HepG2 (cell line): ENCODE results near the gene U2AF2. TPM values are rescaled to one million over a fixed set of nuclear protein-coding genes. Genes with fewer than 3 reads are reported as not detected.

Experiments
- CREM ChIP-seq, 2 experiments: sonication (generic) in 1 of 2; formaldehyde crosslinking in 1 of 2; IDR thresholded peaks; 2 replicates each; pipeline versions ENCODE4 v1.4.0 to v1.6.1; 2016 to 2020; ENCODE audit warnings: antibody characterized with exemption in 1 of 2, mild to moderate bottlenecking in 1 of 2, missing genetic modification reagents in 1 of 2
- ETV6 ChIP-seq: sonication (generic); formaldehyde crosslinking; conservative IDR thresholded peaks from 2 replicates; pipeline ENCODE4 v1.4.0; 2020; ENCODE audit warnings: missing genetic modification reagents
- GABPA ChIP-seq, 2 experiments: IDR thresholded peaks; 2 replicates each; pipeline ENCODE4 v1.6.1; 2011 to 2016; ENCODE audit warnings: low read depth in 2 of 2, low read length in 1 of 2, missing biosample characterization in 1 of 2, missing genetic modification characterization in 1 of 2
- KLF11 ChIP-seq: IDR thresholded peaks from 2 replicates; pipeline ENCODE4 v1.6.1; 2016; ENCODE audit warnings: missing compliant biosample characterization
- NKX3-1 ChIP-seq: sonication (generic); formaldehyde crosslinking; IDR thresholded peaks from 2 replicates; pipeline ENCODE4 v1.5.0; 2020; ENCODE audit warnings: missing genetic modification reagents
- SIN3A ChIP-seq: IDR thresholded peaks from 2 replicates; pipeline ENCODE4 v1.6.1; 2011; ENCODE audit warnings: low read depth, mild to moderate bottlenecking, control low read depth, low read length, borderline replicate concordance
- TMF1 ChIP-seq: sonication (generic); formaldehyde crosslinking; IDR thresholded peaks from 2 replicates; pipeline ENCODE4 v1.8.1; 2022; ENCODE audit warnings: low read depth, missing genetic modification reagents
- polyA plus RNA-seq, 8 experiments: library from polyadenylated mRNA; depleted of rRNA in 3 of 8; stranded (reverse) in 7 of 8; unstranded in 1 of 8; fragments of >200 nt; fragmentation: Illumina TruSeq in 4 of 8; extraction: Trizol in 4 of 8; gene quantifications; 2 replicates each; pipeline versions ENCODE4 v1.2.1 to v1.2.3, GENCODE V29; 2011 to 2016; ENCODE audit warnings: low read depth in 4 of 8, missing spikeins in 1 of 8, mixed read lengths in 1 of 8; ENCODE audit not compliant: insufficient read depth in 1 of 8
- total RNA-seq, 5 experiments: library from RNA; depleted of rRNA; stranded (reverse); fragments of >200 nt; fragmentation: Illumina TruSeq; extraction: Trizol; gene quantifications; 2 replicates each; pipeline ENCODE4 v1.2.3, GENCODE V29; 2016; ENCODE audit warnings: low read depth in 1 of 5
- TF ChIP-seq, protein P1 (sequence below): sonication (generic); formaldehyde crosslinking; IDR thresholded peaks from 2 replicates; pipeline ENCODE4 v1.8.0; 2022; ENCODE audit warnings: mild to moderate bottlenecking, missing genetic modification reagents, borderline replicate concordance
- TF ChIP-seq, protein P2 (sequence below): IDR thresholded peaks from 2 replicates; pipeline ENCODE4 v1.6.1; 2018; ENCODE audit warnings: missing genetic modification reagents
- TF ChIP-seq, protein P3 (sequence below): sonication (generic); formaldehyde crosslinking; IDR thresholded peaks from 2 replicates; pipeline ENCODE4 v1.9.0; 2021; ENCODE audit warnings: missing genetic modification reagents, borderline replicate concordance
- TF ChIP-seq, protein P4 (sequence below): sonication (generic); formaldehyde crosslinking; IDR thresholded peaks from 2 replicates; pipeline ENCODE4 v1.5.1; 2020; ENCODE audit warnings: missing genetic modification reagents, mild to moderate bottlenecking, borderline replicate concordance
- TF ChIP-seq, protein P5 (sequence below): IDR thresholded peaks from 2 replicates; pipeline ENCODE4 v1.6.1; 2016
- TF ChIP-seq, protein P6 (sequence below): sonication (generic); formaldehyde crosslinking; IDR thresholded peaks from 2 replicates; pipeline ENCODE4 v1.4.0; 2020; ENCODE audit warnings: missing genetic modification reagents

Gene U2AF2
- total and polyA plus RNA-seq, 2 of the 13 experiments (the other 11 are each of a cell fraction or from before 2014, with no cell fraction given): 84.3 to 124 TPM

DNA sequence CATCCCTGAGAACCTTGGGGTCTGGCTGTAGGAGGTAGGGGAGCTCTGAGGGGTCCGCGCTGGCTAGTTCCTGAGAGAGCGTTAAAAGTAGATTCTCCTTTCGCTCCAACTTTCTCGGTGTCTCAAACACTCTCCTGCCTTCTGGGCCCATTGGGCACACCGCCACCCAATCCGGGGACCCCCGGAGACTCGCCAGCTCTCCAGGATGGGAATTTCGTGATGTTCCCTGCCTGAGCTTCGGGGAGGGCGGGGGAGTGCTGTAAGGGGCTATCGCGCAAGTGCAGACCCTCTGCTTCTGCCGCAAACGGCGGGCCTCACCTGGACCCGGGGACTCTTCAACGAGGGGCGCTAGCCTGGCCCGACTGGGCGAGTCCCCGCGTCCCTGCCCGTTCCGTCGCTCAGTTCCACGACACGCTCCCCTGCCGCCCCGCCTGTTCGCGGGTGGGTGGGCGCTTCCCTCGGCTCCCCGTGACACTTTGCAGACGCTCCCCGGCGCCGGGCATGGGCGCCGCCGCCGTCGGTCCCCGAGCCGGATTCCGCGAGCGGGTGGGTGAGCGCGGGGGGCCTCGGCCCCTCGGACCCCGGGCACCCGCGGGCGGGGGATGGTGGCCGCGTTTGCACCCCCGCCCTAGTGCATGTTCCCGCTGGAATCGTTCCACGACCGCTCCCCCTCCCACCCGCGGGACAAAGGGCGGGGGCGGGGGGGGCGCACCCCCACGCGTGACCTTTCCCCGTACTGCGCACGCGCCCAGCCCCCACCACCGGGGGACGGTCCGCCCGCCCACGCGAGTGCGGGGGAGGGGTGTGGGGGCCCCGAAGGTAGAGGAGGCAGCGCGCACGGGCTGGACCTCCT is 6.9 kb upstream of the U2AF2 start, which contains the start of gene CCDC106 (continued):
- TF ChIP-seq, protein P1, sequence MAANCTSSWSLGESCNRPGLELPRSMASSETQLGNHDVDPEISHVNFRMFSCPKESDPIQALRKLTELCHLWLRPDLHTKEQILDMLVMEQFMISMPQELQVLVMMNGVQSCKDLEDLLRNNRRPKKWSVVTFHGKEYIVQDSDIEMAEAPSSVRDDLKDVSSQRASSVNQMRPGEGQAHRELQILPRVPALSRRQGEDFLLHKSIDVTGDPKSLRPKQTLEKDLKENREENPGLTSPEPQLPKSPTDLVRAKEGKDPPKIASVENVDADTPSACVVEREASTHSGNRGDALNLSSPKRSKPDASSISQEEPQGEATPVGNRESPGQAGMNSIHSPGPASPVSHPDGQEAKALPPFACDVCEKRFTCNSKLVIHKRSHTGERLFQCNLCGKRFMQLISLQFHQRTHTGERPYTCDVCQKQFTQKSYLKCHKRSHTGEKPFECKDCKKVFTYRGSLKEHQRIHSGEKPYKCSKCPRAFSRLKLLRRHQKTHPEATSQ (CRISPR knock-in tag): no peak
- TF ChIP-seq, protein P2, sequence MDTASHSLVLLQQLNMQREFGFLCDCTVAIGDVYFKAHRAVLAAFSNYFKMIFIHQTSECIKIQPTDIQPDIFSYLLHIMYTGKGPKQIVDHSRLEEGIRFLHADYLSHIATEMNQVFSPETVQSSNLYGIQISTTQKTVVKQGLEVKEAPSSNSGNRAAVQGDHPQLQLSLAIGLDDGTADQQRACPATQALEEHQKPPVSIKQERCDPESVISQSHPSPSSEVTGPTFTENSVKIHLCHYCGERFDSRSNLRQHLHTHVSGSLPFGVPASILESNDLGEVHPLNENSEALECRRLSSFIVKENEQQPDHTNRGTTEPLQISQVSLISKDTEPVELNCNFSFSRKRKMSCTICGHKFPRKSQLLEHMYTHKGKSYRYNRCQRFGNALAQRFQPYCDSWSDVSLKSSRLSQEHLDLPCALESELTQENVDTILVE (CRISPR knock-in tag): no peak
- TF ChIP-seq GABPA (IDR thresholded peaks at IDR 0.05; ENCODE audit: low read depth, low read length) (no peak), GABPA (CRISPR knock-in tag; IDR thresholded peaks at IDR 0.05; ENCODE audit: low read depth) (peak; percentile 21; the same call in 1 of the 2 replicates), SIN3A (no peak), CREM (IDR thresholded peaks at IDR 0.05) (no peak), CREM (CRISPR knock-in tag; IDR thresholded peaks at IDR 0.05) (no peak), KLF11 (0 out of 2 replicates have a peak, but pooled peaks have one; percentile 58), TMF1 (CRISPR knock-in tag) (0 out of 2 replicates have a peak, but pooled peaks have one; percentile 33), ETV6 (CRISPR knock-in tag) (no peak), NKX3-1 (CRISPR knock-in tag) (no peak)
- TF ChIP-seq, protein P3, sequence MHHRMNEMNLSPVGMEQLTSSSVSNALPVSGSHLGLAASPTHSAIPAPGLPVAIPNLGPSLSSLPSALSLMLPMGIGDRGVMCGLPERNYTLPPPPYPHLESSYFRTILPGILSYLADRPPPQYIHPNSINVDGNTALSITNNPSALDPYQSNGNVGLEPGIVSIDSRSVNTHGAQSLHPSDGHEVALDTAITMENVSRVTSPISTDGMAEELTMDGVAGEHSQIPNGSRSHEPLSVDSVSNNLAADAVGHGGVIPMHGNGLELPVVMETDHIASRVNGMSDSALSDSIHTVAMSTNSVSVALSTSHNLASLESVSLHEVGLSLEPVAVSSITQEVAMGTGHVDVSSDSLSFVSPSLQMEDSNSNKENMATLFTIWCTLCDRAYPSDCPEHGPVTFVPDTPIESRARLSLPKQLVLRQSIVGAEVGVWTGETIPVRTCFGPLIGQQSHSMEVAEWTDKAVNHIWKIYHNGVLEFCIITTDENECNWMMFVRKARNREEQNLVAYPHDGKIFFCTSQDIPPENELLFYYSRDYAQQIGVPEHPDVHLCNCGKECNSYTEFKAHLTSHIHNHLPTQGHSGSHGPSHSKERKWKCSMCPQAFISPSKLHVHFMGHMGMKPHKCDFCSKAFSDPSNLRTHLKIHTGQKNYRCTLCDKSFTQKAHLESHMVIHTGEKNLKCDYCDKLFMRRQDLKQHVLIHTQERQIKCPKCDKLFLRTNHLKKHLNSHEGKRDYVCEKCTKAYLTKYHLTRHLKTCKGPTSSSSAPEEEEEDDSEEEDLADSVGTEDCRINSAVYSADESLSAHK: 0 out of 2 replicates have a peak, but pooled peaks have one; percentile 56
- TF ChIP-seq, protein P4, sequence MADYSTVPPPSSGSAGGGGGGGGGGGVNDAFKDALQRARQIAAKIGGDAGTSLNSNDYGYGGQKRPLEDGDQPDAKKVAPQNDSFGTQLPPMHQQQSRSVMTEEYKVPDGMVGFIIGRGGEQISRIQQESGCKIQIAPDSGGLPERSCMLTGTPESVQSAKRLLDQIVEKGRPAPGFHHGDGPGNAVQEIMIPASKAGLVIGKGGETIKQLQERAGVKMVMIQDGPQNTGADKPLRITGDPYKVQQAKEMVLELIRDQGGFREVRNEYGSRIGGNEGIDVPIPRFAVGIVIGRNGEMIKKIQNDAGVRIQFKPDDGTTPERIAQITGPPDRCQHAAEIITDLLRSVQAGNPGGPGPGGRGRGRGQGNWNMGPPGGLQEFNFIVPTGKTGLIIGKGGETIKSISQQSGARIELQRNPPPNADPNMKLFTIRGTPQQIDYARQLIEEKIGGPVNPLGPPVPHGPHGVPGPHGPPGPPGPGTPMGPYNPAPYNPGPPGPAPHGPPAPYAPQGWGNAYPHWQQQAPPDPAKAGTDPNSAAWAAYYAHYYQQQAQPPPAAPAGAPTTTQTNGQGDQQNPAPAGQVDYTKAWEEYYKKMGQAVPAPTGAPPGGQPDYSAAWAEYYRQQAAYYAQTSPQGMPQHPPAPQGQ: no peak
- TF ChIP-seq, protein P5, sequence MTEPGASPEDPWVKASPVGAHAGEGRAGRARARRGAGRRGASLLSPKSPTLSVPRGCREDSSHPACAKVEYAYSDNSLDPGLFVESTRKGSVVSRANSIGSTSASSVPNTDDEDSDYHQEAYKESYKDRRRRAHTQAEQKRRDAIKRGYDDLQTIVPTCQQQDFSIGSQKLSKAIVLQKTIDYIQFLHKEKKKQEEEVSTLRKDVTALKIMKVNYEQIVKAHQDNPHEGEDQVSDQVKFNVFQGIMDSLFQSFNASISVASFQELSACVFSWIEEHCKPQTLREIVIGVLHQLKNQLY: no peak
- TF ChIP-seq, protein P6, sequence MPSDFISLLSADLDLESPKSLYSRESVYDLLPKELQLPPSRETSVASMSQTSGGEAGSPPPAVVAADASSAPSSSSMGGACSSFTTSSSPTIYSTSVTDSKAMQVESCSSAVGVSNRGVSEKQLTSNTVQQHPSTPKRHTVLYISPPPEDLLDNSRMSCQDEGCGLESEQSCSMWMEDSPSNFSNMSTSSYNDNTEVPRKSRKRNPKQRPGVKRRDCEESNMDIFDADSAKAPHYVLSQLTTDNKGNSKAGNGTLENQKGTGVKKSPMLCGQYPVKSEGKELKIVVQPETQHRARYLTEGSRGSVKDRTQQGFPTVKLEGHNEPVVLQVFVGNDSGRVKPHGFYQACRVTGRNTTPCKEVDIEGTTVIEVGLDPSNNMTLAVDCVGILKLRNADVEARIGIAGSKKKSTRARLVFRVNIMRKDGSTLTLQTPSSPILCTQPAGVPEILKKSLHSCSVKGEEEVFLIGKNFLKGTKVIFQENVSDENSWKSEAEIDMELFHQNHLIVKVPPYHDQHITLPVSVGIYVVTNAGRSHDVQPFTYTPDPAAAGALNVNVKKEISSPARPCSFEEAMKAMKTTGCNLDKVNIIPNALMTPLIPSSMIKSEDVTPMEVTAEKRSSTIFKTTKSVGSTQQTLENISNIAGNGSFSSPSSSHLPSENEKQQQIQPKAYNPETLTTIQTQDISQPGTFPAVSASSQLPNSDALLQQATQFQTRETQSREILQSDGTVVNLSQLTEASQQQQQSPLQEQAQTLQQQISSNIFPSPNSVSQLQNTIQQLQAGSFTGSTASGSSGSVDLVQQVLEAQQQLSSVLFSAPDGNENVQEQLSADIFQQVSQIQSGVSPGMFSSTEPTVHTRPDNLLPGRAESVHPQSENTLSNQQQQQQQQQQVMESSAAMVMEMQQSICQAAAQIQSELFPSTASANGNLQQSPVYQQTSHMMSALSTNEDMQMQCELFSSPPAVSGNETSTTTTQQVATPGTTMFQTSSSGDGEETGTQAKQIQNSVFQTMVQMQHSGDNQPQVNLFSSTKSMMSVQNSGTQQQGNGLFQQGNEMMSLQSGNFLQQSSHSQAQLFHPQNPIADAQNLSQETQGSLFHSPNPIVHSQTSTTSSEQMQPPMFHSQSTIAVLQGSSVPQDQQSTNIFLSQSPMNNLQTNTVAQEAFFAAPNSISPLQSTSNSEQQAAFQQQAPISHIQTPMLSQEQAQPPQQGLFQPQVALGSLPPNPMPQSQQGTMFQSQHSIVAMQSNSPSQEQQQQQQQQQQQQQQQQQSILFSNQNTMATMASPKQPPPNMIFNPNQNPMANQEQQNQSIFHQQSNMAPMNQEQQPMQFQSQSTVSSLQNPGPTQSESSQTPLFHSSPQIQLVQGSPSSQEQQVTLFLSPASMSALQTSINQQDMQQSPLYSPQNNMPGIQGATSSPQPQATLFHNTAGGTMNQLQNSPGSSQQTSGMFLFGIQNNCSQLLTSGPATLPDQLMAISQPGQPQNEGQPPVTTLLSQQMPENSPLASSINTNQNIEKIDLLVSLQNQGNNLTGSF (CRISPR knock-in tag): no peak
